H9 (cell line): ENCODE data around the gene ATP5PF. TPM values are rescaled to one million over a fixed set of nuclear protein-coding genes. Genes with fewer than 3 reads are reported as not detected.
A peak's percentile ranks its signal among the peaks of the same experiment; 100 is the strongest.

ENCODE experiments used
- DNase-seq: peaks from one replicate; pipeline ENCODE4 v3.0.0-alpha.2; 2017
- H2AFZ ChIP-seq: one replicate; pipeline ENCODE4 v1.6.1; 2013; ENCODE audit warnings: mild to moderate bottlenecking, low read length, control low read depth, moderate library complexity
- H2AK5ac ChIP-seq: 2 replicates; pipeline ENCODE4 v1.6.1; 2013; ENCODE audit warnings: low read length, control low read depth, mixed read lengths; ENCODE audit not compliant: insufficient read length
- H2BK120ac ChIP-seq: one replicate; pipeline ENCODE4 v1.6.1; 2013; ENCODE audit warnings: low read depth, mild to moderate bottlenecking, low read length, control low read depth, inconsistent platforms; ENCODE audit not compliant: poor library complexity, severe bottlenecking
- H2BK12ac ChIP-seq: 2 replicates; pipeline ENCODE4 v1.6.1; 2013; ENCODE audit warnings: low read length, control low read depth, mixed read lengths, low read depth; ENCODE audit not compliant: insufficient read length
- H2BK15ac ChIP-seq: 2 replicates; pipeline ENCODE4 v1.6.1; 2013; ENCODE audit warnings: low read depth, low read length, control low read depth
- H2BK20ac ChIP-seq: one replicate; pipeline ENCODE4 v1.6.1; 2013; ENCODE audit warnings: low read depth, mild to moderate bottlenecking, low read length, control low read depth, inconsistent platforms; ENCODE audit not compliant: poor library complexity, severe bottlenecking
- H2BK5ac ChIP-seq: 2 replicates; pipeline ENCODE4 v1.6.1; 2013; ENCODE audit warnings: low read length, control low read depth, mixed read lengths; ENCODE audit not compliant: insufficient read length
- H3K14ac ChIP-seq: 2 replicates; pipeline ENCODE4 v1.6.1; 2013; ENCODE audit warnings: low read length, control low read depth; ENCODE audit not compliant: insufficient read depth
- H3K18ac ChIP-seq: 2 replicates; pipeline ENCODE4 v1.6.1; 2013; ENCODE audit warnings: low read depth, mild to moderate bottlenecking, mixed read lengths, low read length, control low read depth; ENCODE audit not compliant: insufficient read length
- H3K23ac ChIP-seq: 2 replicates; pipeline ENCODE4 v1.6.1; 2013; ENCODE audit warnings: low read length, control low read depth, mixed read lengths, low read depth; ENCODE audit not compliant: insufficient read length
- H3K23me2 ChIP-seq: 2 replicates; pipeline ENCODE4 v1.6.1; 2013; ENCODE audit warnings: low read depth, mild to moderate bottlenecking, mixed read lengths, low read length, control low read depth; ENCODE audit not compliant: insufficient read length, poor library complexity, severe bottlenecking
- H3K27ac ChIP-seq: 2 replicates; pipeline ENCODE4 v1.5.1; 2013; ENCODE audit warnings: low read length, control low read depth, mixed read lengths, low read depth; ENCODE audit not compliant: insufficient read length
- H3K27me3 ChIP-seq: 2 replicates; pipeline ENCODE4 v1.6.1; 2013; ENCODE audit warnings: low read length, control low read depth, inconsistent platforms; ENCODE audit not compliant: insufficient read depth
- H3K4ac ChIP-seq: 2 replicates; pipeline ENCODE4 v1.6.1; 2013; ENCODE audit warnings: low read depth, mild to moderate bottlenecking, control low read depth, inconsistent platforms, low read length, moderate library complexity
- H3K4me1 ChIP-seq: 2 replicates; pipeline ENCODE4 v1.6.1; 2013; ENCODE audit warnings: low read length, control low read depth, inconsistent platforms; ENCODE audit not compliant: insufficient read depth
- H3K4me2 ChIP-seq: 2 replicates; pipeline ENCODE4 v1.6.1; 2013; ENCODE audit warnings: low read length, control low read depth, mixed read lengths; ENCODE audit not compliant: insufficient read length, insufficient read depth
- H3K56ac ChIP-seq: 2 replicates; pipeline ENCODE4 v1.6.1; 2013; ENCODE audit warnings: low read depth, mild to moderate bottlenecking, mixed read lengths, low read length, control low read depth; ENCODE audit not compliant: insufficient read length
- H3K79me1 ChIP-seq: 2 replicates; pipeline ENCODE4 v1.6.1; 2013; ENCODE audit warnings: low read depth, mild to moderate bottlenecking, moderate library complexity, low read length, control low read depth, inconsistent platforms; ENCODE audit not compliant: insufficient read depth, poor library complexity, severe bottlenecking
- H3K79me2 ChIP-seq: 2 replicates; pipeline ENCODE4 v1.6.1; 2013; ENCODE audit warnings: low read length, control low read depth, inconsistent platforms; ENCODE audit not compliant: insufficient read depth
- H3K9ac ChIP-seq: 2 replicates; pipeline ENCODE4 v1.6.1; 2013; ENCODE audit warnings: low read length, control low read depth, mixed read lengths; ENCODE audit not compliant: insufficient read length; ENCODE audit errors: extremely low read depth
- H3K9me3 ChIP-seq: one replicate; pipeline ENCODE4 v1.6.1; 2013; ENCODE audit warnings: low read depth, low read length, inconsistent platforms; ENCODE audit not compliant: control insufficient read depth
- H3T11ph ChIP-seq: one replicate; pipeline ENCODE4 v1.6.1; 2013; ENCODE audit warnings: mild to moderate bottlenecking, low read length, control low read depth, inconsistent platforms
- H4K20me1 ChIP-seq: one replicate; pipeline ENCODE4 v1.6.1; 2013; ENCODE audit not compliant: control insufficient read depth, insufficient read length, insufficient read depth
- H4K5ac ChIP-seq: 2 replicates; pipeline ENCODE4 v1.6.1; 2013; ENCODE audit warnings: low read depth, mild to moderate bottlenecking, mixed read lengths, low read length, control low read depth; ENCODE audit not compliant: insufficient read length
- H4K8ac ChIP-seq: replicated peaks from 2 replicates; pipeline ENCODE4 v1.6.1; 2013; ENCODE audit warnings: low read length, control low read depth, mixed read lengths, low read depth; ENCODE audit not compliant: insufficient read length
- H4K91ac ChIP-seq: 2 replicates; pipeline ENCODE4 v1.6.1; 2013; ENCODE audit warnings: low read depth, mild to moderate bottlenecking, moderate library complexity, mixed read lengths, low read length, control low read depth; ENCODE audit not compliant: insufficient read length
- H3K27ac Mint-ChIP-seq, 3 experiments: 2 replicates in 2 of 3; 3 replicates in 1 of 3; pipeline ENCODE4 v1.8.0; 2020 to 2021; ENCODE audit warnings: mixed read lengths in 3 of 3, mild to moderate bottlenecking in 1 of 3, moderate library complexity in 1 of 3
- H3K27me3 Mint-ChIP-seq: 2 replicates; pipeline ENCODE4 v1.8.0; 2021; ENCODE audit warnings: low read depth, mild to moderate bottlenecking, moderate library complexity, mixed read lengths
- H3K36me3 Mint-ChIP-seq, 3 experiments: 2 replicates in 2 of 3; 3 replicates in 1 of 3; pipeline ENCODE4 v1.8.0; 2020 to 2021; ENCODE audit warnings: low read depth in 3 of 3, mixed read lengths in 3 of 3; ENCODE audit not compliant: insufficient read depth in 1 of 3
- H3K4me1 Mint-ChIP-seq, 2 experiments: 2 replicates each; pipeline ENCODE4 v1.8.0; 2020; ENCODE audit warnings: mixed read lengths in 2 of 2
- H3K4me3 Mint-ChIP-seq, 2 experiments: 2 replicates in 1 of 2; 3 replicates in 1 of 2; pipeline ENCODE4 v1.8.0; 2020 to 2021; ENCODE audit warnings: mild to moderate bottlenecking in 2 of 2, mixed read lengths in 2 of 2, moderate library complexity in 1 of 2
- H3K9me3 Mint-ChIP-seq, 2 experiments: 2 replicates in 1 of 2; 3 replicates in 1 of 2; pipeline ENCODE4 v1.8.0; 2020; ENCODE audit warnings: mild to moderate bottlenecking in 2 of 2, mixed read lengths in 2 of 2, moderate library complexity in 1 of 2
- WGBS: extraction: QIAGEN DNeasy Blood & Tissue Kit; methylation state at CpG from one replicate; pipeline ENCODE4 v1.1.7; 2013; ENCODE audit warnings: missing lambda C conversion rate, low lambda C conversion rate, mixed read lengths; ENCODE audit not compliant: insufficient read length; ENCODE audit errors: extremely low coverage; 5-methylcytosine and 5-hydroxymethylcytosine counted together
- total RNA-seq: library from RNA; stranded (reverse); gene quantifications from 2 replicates; pipeline ENCODE4 v1.2.1, GENCODE V29; 2021
- TF ChIP-seq, protein P1 (sequence below): fragments of 200-600 bp; sonication (generic); conservative IDR thresholded peaks from 3 replicates; pipeline ENCODE4 v1.8.0; 2021; ENCODE audit warnings: antibody characterized with exemption, mild to moderate bottlenecking

Gene ATP5PF
- total RNA-seq, 1 experiment from 2014 or later, result 143 TPM

DNA sequence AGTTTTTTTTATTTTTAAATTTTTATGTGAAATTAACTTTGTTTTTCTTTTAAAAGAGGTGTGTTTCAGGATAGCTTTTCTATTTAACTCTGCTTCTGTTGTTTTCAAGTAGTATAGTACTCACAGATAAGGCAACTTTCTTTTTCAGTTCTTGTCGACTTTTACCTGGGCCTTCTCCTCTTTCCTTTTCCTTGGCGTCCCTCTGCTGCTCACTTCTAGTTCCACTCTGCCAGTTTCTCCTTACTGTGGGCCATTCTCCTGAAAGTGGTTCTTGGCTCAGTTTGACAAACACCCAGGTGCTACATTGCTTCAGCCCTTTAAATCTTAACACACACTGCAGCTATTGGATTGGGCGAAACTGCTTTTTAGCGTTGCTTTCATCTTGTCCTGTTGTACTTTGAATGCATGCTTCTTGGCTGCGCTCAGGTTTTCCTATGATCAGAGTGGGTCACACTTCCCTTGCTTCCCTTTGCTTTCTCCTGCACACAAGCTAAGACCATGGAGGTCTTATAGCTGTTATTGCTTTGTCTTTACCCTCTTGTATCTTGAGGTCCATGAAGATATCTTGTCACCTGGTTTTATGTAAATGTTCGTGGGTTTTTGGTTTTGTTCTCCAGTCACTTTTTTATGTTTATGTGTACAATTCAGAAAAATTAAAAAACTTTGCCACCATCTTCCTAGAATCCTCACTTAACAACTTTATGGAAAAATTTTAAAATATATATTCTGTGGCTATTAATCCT lies 21.7 kb upstream of the ATP5PF start:
- Mint-ChIP-seq H3K4me3 (no peak overlapping the region), H3K9me3 (no peaks in the 10 kb centered on the region), H3K27ac (peak overlapping the region in 2 of 3 experiments; percentile 38 to 44; a peak in 3 of 7 replicates), H3K4me1 (no peaks in the 10 kb centered on the region), H3K36me3 (peaks cover 8 to 58% (median 51%) of the 10 kb centered on the region in 3 experiments; a peak in 5 of 7 replicates), H3K27me3 (no peaks in the 10 kb centered on the region)
- H4K8ac ChIP-seq, result no peak overlapping the region
- H4K91ac ChIP-seq, result no peak overlapping the region
- no peaks in the 10 kb centered on the region for H3K27me3 ChIP-seq
- no peaks in the 10 kb centered on the region for H3K4me1 ChIP-seq
- H2AK5ac ChIP-seq, result no peak overlapping the region
- H2BK20ac ChIP-seq, result no peak overlapping the region
- H2BK15ac ChIP-seq, result no peak overlapping the region
- no peak for DNase-seq
- H3K9me3 ChIP-seq, result no peaks in the 10 kb centered on the region
- no peak overlapping the region for H3K4ac ChIP-seq
- H3K18ac ChIP-seq, result no peak overlapping the region
- H3K79me1 ChIP-seq, result no peaks in the 10 kb centered on the region
- no CpG with 5 or more reads among the region's 6 CpGs for WGBS
- no peaks in the 10 kb centered on the region for H3K79me2 ChIP-seq
- H3K9ac ChIP-seq, result no peak overlapping the region
- H3K14ac ChIP-seq, result no peak overlapping the region
- TF ChIP-seq, protein P1, sequence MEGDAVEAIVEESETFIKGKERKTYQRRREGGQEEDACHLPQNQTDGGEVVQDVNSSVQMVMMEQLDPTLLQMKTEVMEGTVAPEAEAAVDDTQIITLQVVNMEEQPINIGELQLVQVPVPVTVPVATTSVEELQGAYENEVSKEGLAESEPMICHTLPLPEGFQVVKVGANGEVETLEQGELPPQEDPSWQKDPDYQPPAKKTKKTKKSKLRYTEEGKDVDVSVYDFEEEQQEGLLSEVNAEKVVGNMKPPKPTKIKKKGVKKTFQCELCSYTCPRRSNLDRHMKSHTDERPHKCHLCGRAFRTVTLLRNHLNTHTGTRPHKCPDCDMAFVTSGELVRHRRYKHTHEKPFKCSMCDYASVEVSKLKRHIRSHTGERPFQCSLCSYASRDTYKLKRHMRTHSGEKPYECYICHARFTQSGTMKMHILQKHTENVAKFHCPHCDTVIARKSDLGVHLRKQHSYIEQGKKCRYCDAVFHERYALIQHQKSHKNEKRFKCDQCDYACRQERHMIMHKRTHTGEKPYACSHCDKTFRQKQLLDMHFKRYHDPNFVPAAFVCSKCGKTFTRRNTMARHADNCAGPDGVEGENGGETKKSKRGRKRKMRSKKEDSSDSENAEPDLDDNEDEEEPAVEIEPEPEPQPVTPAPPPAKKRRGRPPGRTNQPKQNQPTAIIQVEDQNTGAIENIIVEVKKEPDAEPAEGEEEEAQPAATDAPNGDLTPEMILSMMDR, result no peak
- H3K23me2 ChIP-seq, result no peaks in the 10 kb centered on the region
- H3K4me2 ChIP-seq, result no peak overlapping the region
- H2BK5ac ChIP-seq, result no peak overlapping the region
- no peak overlapping the region for H4K5ac ChIP-seq
- H4K20me1 ChIP-seq, result no peaks in the 10 kb centered on the region
- H2BK12ac ChIP-seq, result no peak overlapping the region
- no peak overlapping the region for H3K56ac ChIP-seq
- no peak overlapping the region for H3K27ac ChIP-seq
- no peak overlapping the region for H2BK120ac ChIP-seq
- H2AFZ ChIP-seq, result no peak overlapping the region
- no peak overlapping the region for H3K23ac ChIP-seq
- H3T11ph ChIP-seq, result no peak overlapping the region
